HG03432 (cell line): Measurements from ENCODE around the gene LAP3.

Source experiments
- ATAC-seq: cut with Tn5 transposase; IDR thresholded peaks from one replicate; pipeline ENCODE4 v1.9.1; 2021; ENCODE audit warnings: mild to moderate bottlenecking, moderate library complexity; ENCODE audit not compliant: unreplicated experiment

The LAP3 gene

GRCh38 chr4:17614416-17615299, 37.7 kb downstream of the LAP3 start, which contains the start of gene MED28:
Gene MED28 (plus strand): TSS chr4:17614641. CDS start chr4:17614655, 14 bp downstream.
- peak; percentile 96 for ATAC-seq

DNA sequence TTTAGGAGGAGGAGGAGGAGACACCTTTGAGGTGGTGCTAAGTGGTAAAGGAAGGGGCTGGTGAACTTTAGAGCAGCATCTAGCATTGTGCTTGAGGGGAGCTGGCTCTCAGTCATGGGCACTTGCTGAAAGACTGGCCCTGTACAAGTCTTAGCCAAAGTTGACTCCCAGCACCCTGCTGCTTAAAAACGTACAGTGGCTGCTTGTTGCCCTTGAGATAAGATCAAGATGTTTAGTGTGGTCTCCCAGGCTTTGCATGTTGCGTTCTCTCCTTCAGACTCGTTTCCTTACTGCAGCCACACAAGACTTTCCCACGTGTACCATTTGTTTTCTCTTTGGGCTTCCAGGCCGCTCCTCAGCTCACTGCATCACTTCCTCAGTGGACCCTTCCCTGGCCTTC, 39.3 kb downstream of the LAP3 start:
- no peak for ATAC-seq

DNA sequence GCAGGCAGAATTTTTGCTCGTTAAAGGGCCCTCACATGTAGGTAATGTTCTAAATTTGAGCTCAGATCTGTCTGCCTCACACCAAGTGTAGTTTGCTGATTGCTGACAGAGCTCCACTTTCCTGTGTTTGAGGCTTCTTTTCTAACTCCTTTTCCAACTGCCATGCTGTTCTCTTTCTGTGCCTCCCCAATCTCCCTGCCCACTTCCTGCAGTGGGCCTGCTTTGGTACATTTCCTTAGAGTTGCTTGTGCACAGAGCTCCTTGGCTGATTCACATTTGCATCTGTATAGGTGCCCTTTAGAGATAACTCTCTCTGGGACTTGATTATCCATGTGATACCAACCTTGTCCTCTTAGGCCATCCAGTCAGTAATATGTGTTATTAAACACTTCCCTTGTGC, 41.9 kb downstream of the LAP3 start:
- ATAC-seq = no peak

- ATAC-seq = no peak
Observed at GRCh38 chr4:17619416-17620105, 42.6 kb downstream of the LAP3 start.

- no peak for ATAC-seq
Observed at GRCh38 chr4:17623451-17624001, 46.5 kb downstream of the LAP3 start.

DNA sequence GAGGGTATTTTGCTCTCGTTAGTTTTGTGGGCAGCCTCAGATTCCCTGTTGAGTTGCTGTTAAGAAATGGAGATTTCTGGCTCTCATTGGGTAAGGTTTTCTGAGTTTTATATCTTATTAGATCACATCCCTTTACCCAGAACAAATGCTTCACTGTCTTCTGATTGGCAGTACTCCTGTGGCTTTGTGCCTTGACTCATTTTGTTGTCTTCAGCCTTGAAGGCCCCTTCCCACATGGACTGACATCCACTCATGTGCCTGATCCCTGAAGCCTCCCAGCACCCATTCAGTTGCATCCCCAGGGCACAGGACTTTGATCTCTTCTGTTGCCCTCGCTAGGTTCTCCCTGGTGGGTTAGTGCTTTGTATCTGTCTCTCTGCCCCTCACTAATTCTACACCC, 47.8 kb downstream of the LAP3 start:
- no peak for ATAC-seq

DNA sequence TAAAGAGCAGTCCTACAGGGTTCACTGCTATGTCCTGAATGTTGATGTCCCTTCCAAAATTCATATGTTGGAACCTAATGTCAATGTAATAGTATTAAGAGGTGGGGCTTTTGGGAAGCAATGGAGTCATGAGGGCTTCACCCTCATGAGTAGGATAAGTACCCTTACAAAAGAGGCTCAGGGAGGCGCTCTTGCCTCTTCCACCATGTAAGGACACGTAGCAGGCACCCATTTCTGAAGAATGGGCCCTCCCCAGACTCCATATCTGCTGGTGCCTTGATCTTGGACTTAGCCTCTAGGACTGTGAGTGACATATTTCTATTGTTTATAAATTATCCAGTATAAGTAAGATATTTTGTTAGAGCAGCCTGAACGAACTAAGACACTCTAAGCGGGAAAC, 53.2 kb downstream of the LAP3 start:
- ATAC-seq = no peak

- ATAC-seq = no peak
Observed at GRCh38 chr4:17633600-17633999, 56.6 kb downstream of the LAP3 start.

DNA sequence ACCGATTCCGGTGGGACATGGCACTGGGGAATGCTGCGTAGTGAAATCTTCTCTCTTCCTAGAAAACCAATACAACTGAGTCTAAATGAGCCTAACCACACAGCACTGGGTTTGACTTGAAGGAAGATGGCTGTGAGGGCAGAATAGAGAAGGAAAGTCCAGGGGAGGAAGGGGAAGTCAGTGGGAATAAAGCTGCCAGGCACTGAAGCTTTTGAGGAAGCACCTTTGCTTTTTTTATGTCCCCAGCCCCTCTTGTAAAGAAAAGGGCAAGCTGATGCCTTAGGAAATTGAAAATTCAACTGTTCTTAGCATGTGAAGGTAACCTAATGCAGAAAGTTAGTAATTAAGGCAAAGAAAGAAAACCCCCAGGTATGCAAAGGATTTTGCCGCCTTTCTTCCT, 58.1 kb downstream of the LAP3 start:
- no peak for ATAC-seq

GRCh38 chr4:17636341-17636695, 59.3 kb downstream of the LAP3 start:
- peak; percentile 15 for ATAC-seq

DNA sequence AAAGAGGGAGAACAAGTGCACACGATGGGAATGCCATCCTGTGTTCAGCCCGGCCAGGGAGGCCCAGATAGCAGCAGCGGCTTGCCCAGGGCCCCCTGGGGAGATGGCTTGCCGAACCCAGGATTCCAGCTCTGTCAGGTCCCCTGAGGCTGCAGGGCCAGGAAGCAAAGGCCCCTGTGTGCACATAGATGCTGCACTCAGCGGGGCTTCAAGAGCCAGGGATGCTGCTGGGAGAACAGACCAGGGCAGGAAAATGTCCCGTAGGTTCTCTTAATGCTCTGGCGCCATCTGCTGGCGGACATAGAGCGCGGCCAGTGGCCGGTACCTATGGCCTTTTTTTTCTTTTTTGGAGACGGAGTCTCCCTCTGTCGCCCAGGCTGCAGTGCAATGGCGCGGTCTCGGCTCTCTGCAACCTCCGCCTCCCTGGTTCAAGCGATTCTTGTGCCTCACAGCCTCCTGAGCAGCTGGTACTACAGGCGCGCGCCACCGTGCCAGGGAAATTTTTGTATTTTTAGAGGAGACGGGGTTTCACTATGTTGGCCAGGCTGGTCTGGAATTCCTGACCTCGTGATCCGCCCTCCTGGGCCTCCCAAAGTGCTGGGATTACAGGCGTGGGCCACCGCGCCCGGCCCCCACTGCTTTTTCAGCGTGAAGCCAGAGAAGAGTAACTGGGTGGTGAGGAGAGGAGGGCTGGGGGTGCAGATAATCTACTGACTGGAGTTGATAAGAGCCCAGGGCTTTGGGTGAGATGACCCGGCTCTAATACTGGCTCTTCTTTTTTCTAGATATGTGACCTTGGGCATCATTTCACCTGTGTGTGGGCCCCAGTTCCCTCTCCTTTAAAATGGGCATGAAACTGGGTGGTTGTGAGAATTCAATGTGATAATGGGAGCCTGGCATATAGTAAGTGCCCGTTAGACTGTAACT, 60.0 kb downstream of the LAP3 start:
- peak; percentile 93 for ATAC-seq

- ATAC-seq = no peak
Observed at GRCh38 chr4:17639136-17639535, 62.1 kb downstream of the LAP3 start.

GRCh38 chr4:17642398-17642783, 65.4 kb downstream of the LAP3 start:
- ATAC-seq = no peak

DNA sequence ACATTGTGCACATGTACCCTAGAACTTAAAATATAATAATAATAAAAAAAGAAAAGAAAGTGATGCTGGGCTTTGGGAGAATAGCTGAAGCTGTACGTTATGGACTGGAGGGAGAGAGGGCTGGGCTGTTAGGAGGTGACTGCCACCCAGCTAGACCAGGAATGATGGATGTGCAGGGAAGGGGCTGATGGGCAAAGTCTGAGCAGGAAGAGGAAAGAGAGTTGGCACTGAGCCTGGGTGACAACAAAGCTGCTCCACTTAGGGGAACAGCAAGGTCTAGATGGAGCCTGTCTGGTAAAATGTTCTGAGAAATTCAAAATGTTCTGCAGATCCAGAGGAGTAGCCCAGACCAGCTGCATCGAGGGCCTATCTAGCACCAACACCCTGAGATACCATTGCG, 69.7 kb downstream of the LAP3 start:
- ATAC-seq = no peak

GRCh38 chr4:17647176-17647806, 70.3 kb downstream of the LAP3 start:
- ATAC-seq = no peak

GRCh38 chr4:17647927-17648326, 70.9 kb downstream of the LAP3 start:
- no peak for ATAC-seq

- no peak for ATAC-seq
Observed at GRCh38 chr4:17650406-17650805, 73.4 kb downstream of the LAP3 start.

GRCh38 chr4:17654701-17655100, 77.7 kb downstream of the LAP3 start:
- no peak for ATAC-seq

GRCh38 chr4:17657090-17657489, 80.1 kb downstream of the LAP3 start:
- no peak for ATAC-seq
